GM18870 (cell line): ENCODE data around the gene KBTBD2.
"Not testable (repeated sequence)": the region's sequence is repeated elsewhere in the genome, so short reads cannot be mapped to it uniquely, and the experiment has no call there.

Experiments
- ATAC-seq: cut with Tn5 transposase; IDR thresholded peaks from one replicate; pipeline ENCODE4 v1.9.1; 2021; ENCODE audit warnings: moderate library complexity; ENCODE audit not compliant: unreplicated experiment

Gene KBTBD2

GRCh38 chr7:32893722-32894121 is 2.2 kb upstream of the KBTBD2 start:
- no peak for ATAC-seq

GRCh38 chr7:32893207-32893524 is 1.6 kb upstream of the KBTBD2 start:
- ATAC-seq: no peak

DNA sequence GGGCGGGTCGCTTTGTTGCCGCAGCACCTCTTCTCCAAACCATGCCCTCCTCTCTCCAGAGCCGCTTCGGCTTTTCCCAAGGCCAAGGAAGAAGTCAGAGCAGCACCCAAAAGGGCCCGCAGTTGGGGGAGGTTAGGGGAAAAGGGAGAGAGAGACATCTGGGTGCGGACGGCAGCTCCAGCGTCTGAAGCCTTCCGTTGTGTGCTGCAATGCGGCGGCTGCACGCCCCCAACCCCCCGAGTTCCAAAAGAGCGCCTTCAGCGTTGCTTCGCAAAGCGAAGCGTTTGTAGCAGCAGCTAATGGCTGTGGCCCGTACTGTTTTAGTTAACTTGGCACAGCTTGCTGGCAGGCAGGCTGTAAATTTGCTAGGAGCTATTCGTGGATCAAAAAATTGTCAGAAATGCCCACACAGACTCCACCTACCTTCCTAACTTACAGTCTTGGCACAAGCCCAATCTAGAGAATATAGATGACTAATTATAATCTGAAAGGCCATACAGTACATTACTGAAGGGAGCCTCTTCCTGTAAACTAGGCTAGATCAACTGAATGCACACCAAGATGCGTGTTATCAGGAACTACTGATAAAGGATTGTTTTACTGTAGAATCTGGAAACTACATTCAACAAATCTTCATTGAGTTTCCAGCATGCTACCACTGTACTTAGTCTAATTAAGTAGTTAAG is 1.1 kb upstream of the KBTBD2 start:
- peak; percentile 32 for ATAC-seq

- ATAC-seq: peak; percentile 44
Observed at GRCh38 chr7:32891800-32892520, 400 bp upstream of the KBTBD2 start.

DNA sequence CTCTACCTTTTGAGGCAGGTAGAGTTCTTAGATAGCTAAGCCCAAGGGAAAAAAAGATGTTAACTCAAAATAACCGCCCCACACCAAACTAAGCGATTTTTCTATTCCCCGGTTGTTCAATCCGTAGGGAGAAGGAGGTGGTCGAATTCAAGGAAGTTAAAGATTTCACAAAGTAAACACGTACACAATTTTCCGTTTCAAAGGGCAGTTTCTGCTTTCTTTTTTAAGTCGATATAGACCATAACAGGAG is 842 bp downstream of the KBTBD2 start:
- ATAC-seq: no peak

GRCh38 chr7:32890010-32890792 is 1.4 kb downstream of the KBTBD2 start:
- ATAC-seq: peak; percentile 56

- ATAC-seq: no peak
Observed at GRCh38 chr7:32888505-32888904, 3.1 kb downstream of the KBTBD2 start.

- ATAC-seq: no peak
Observed at GRCh38 chr7:32887395-32887794, 4.2 kb downstream of the KBTBD2 start.

DNA sequence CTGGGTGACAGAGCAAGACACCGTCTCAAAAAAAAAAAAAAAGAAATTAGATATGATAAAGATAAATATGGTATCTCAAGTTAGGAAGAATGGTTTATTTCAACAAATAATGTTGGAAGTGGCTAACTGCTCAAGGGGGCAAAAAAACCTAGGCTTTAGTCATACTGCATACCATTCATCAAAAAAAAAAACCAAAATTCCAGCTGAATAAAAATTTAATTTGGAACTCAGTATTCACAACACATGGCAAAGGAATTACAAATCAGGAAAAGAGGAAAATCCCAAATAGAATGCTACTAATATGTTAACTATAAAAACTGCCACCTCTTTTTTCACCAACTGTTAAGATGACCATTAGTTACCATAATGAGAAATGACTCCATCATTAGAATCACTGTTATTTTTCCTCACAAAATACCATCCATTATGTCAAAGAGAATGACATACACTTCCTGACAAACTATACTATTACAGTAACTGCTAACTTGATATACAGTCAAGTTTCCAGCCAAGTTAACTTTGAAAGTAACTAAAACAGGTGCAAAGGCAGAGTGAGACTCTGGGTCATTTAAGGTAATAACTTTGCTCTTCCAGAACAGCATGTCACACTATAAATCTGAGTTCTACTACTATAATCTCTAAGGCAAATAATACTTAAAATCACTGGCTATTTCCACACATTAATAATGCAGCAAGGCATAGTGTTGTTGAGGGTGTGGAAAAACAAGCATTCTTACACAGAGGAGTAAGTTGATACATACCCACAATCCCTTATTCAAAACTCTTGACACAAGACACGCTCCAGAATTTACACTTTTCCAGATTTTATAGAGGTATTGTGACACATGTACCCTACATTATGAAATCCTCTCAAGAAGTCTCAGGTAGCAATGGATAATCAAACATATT is 10.2 kb downstream of the KBTBD2 start:
- ATAC-seq: no peak

GRCh38 chr7:32879460-32879859 is 12.1 kb downstream of the KBTBD2 start:
- no peak for ATAC-seq

- ATAC-seq: not testable (repeated sequence)
Observed at GRCh38 chr7:32878023-32878422, 13.5 kb downstream of the KBTBD2 start.

- no peak for ATAC-seq
Observed at GRCh38 chr7:32872421-32872820, 19.1 kb downstream of the KBTBD2 start.

GRCh38 chr7:32871624-32872371 is 19.8 kb downstream of the KBTBD2 start:
- peak; percentile 80 for ATAC-seq

DNA sequence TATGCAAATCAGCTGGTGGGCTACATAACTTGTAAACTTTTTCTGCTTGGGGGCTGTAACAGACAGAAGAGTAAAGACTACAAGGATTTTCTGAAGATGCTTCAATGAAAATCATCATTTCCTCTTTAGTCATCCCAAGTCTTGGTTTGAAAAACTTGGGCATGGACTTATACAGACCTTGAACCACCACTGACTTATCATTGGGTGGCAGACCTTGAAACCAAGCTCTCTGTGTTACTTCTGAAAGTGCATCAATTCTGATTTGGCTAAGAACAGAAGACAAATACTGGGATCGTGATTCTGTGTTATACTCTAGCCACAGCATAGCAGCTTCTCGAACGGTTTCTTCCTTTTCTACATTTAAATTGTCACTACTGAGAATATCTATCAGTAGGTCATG is 21.3 kb downstream of the KBTBD2 start:
- no peak for ATAC-seq

DNA sequence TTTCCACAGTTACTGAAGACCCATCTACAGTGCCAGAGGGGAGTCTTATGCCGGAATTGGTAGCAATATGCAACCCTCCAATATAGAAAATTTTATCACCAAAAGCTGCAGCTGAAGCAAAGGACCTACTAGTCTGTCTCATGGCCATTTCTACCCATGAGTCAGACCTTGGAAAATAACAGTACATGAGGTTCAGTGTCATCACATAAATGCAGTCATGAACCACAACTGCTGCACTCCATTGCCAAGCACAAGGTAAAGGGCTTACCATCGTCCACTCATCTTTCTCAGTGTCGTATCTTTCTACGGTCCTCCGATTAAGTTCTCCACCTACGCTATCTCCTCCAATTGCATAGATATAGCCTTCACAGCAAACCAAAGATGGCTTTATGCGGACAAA is 21.8 kb downstream of the KBTBD2 start:
- ATAC-seq: no peak

DNA sequence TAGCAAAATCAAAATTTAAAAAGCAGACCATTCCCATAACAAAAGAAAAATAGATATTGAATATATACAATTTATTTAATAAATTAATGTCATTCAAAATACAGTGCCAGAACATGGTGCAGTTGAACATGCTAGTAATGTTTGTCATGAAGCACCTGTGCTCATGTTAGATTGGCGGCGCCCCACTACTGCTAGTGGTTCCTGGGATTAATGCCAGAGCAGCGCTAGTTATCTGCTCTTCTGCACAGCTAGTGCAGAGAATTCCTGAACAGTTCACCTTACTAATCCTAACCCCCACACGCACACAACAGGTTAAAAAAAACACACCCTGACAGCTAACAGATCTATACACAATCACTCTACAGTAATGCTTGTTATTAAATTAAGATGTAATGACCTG is 23.4 kb downstream of the KBTBD2 start:
- no peak for ATAC-seq

- no peak for ATAC-seq
Observed at GRCh38 chr7:32865448-32866030, 26.0 kb downstream of the KBTBD2 start.

- ATAC-seq: not testable (repeated sequence)
Observed at GRCh38 chr7:32863872-32864271, 27.7 kb downstream of the KBTBD2 start.

GRCh38 chr7:32860090-32860489 is 31.5 kb downstream of the KBTBD2 start:
- ATAC-seq: no peak

DNA sequence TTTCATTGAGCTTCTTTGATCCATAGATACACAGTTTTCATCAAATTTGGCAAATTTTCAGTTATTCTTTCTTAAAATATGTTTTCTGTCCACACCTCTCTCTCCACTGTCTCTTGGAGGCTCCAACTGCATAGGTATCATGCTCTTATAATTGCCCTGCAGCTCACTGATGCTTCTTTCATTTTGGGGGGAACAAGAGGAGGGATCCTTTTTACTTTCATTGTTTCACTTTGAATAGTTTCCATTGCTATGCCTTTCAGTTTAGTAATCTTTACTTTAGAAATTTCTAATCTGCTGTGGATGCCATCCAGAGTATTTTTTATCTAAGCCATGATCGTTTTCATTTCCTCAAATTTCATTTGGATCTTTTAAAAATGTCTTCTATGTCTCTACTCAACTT is 32.9 kb downstream of the KBTBD2 start:
- ATAC-seq: no peak
